Stimulated activated naive B cell treated with anti-CD40 and anti-IgM and Interleukin-4, amounts not matched to agents 10 μg/mL and 1 μg/mL and 100 μg/mL, for 72 hours (primary cell): ENCODE results near the gene CEBPG.

ENCODE experiments used
- ATAC-seq, 2 donors: fragments of 150-1000 bp; cut with Tn5 transposase; replicated peaks; 2 replicates each; pipeline ENCODE4 v1.10.0; 2021; ENCODE audit warnings: moderate library complexity in 1 of 2
- DNase-seq: peaks from one replicate; pipeline ENCODE4 v3.0.0; 2021
- H3K27ac Mint-ChIP-seq: one replicate; pipeline ENCODE4 v1.8.0; 2022; ENCODE audit warnings: mild to moderate bottlenecking, mixed read lengths
- H3K27me3 Mint-ChIP-seq, 2 donors: one replicate each; pipeline ENCODE4 v1.8.0; 2022; ENCODE audit warnings: mixed read lengths in 2 of 2
- H3K36me3 Mint-ChIP-seq, 2 donors: one replicate each; pipeline ENCODE4 v1.8.0; 2022; ENCODE audit warnings: mixed read lengths in 2 of 2, mild to moderate bottlenecking in 1 of 2
- H3K4me1 Mint-ChIP-seq, 2 donors: one replicate each; pipeline ENCODE4 v1.8.0; 2022; ENCODE audit warnings: mixed read lengths in 2 of 2, mild to moderate bottlenecking in 1 of 2
- H3K4me3 Mint-ChIP-seq, 2 donors: one replicate each; pipeline ENCODE4 v1.8.0; 2022; ENCODE audit warnings: mild to moderate bottlenecking in 2 of 2, mixed read lengths in 2 of 2, moderate library complexity in 1 of 2
- H3K9me3 Mint-ChIP-seq, 2 donors: one replicate each; pipeline ENCODE4 v1.8.0; 2022; ENCODE audit warnings: mixed read lengths in 2 of 2, mild to moderate bottlenecking in 1 of 2

Gene CEBPG

GRCh38 chr19:33373453-33374235 is at the start of gene CEBPG:
Gene CEBPG (plus strand): TSS chr19:33373709. CDS start chr19:33379240, 5,531 bp downstream.
- peak; percentile 89 to 93 for ATAC-seq
- H3K4me1 Mint-ChIP-seq, result peaks cover 24 to 43% of the 10 kb centered on the region in 2 donors
- H3K9me3 Mint-ChIP-seq, result no peaks in the 10 kb centered on the region
- peak; percentile 92 for DNase-seq
- peak within 1 kb of the TSS; percentile 88 for H3K27ac Mint-ChIP-seq
- peak within 1 kb of the TSS; percentile 83 to 91 for H3K4me3 Mint-ChIP-seq
- H3K27me3 Mint-ChIP-seq, result no peaks in the 10 kb centered on the region
- peaks cover 4 to 18% of the 10 kb centered on the region in 2 donors for H3K36me3 Mint-ChIP-seq

DNA sequence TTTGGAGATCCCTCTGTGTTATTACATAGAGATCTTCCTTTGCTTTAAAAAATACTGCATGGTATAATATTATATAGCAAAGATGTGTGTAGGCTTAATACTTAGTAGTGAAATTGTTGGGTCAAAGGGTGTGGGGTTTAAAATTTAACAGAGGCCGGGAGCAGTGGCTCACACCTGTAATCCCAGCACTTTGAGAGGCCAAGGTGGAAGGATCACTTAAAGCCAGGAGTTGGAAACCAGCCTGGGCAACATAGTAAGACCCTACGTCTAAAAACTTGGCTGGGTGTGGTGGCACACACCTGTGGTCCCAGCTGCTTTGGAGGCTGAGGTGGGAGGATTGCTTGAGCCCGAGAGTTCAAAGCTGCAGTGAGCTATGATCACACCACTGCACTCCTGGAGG is 48.9 kb upstream of the CEBPG start:
- Mint-ChIP-seq H3K4me3 (no peak overlapping the region), H3K27ac (no peak overlapping the region), H3K36me3 (peaks cover 2 to 5% of the 10 kb centered on the region in 2 donors), H3K4me1 (no peaks in the 10 kb centered on the region), H3K9me3 (peaks cover 6 to 20% of the 10 kb centered on the region in 2 donors), H3K27me3 (peaks cover 15 to 23% of the 10 kb centered on the region in 2 donors)
- DNase-seq (no peak), ATAC-seq (no peak)

DNA sequence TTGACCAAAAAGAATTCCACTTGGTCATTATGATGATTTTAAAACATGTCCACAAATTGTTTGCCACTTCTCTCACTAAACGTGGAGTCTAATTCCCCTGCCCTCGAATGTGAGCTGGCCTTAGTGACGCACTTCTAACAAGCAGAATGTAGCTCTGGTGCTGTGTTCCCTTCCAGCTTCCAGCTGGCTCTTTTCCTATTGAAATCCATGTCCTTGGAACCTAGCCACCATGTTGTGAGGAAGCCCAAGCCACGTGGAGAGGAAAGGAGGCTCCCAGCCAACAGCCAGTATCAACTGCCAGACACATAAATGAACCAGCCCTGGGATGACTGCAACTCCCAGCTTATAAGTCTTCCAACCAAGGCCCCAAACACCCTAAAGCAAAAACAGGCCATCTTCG is 47.6 kb upstream of the CEBPG start:
- Mint-ChIP-seq H3K4me1 (no peaks in the 10 kb centered on the region), H3K36me3 (peaks cover 0 to 2% of the 10 kb centered on the region in 2 donors), H3K9me3 (peaks cover 2 to 12% of the 10 kb centered on the region in 2 donors), H3K27me3 (peaks cover 10 to 19% of the 10 kb centered on the region in 2 donors), H3K27ac (no peak overlapping the region), H3K4me3 (no peak overlapping the region)
- DNase-seq (no peak), ATAC-seq (no peak)

DNA sequence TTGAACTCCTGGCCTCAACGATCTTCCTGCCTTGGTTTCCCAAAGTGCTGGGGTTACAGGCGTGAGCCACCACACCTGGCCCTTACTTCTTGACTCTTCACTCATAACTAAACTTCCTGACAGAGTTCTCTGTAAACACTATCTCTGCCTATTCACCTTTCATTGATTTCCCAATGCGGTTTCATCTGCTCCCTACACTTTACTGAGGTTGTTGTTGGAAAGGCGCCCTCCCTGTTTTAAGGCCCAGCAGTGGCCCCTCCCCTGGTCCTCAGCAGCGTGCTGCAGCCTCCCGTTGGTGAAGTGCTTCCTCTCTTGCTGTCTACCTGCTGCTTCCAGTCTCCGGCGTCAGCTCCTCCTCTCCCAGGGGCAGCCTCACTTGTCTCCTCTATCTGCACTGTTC is 44.4 kb upstream of the CEBPG start:
- no peak overlapping the region for H3K27ac Mint-ChIP-seq
- no peak for DNase-seq
- peaks cover 10 to 16% of the 10 kb centered on the region in 2 donors for H3K27me3 Mint-ChIP-seq
- peaks cover 6 to 12% of the 10 kb centered on the region in 2 donors for H3K4me1 Mint-ChIP-seq
- H3K9me3 Mint-ChIP-seq, result no peaks in the 10 kb centered on the region
- H3K36me3 Mint-ChIP-seq, result peaks cover 0 to 2% of the 10 kb centered on the region in 2 donors
- H3K4me3 Mint-ChIP-seq, result no peak overlapping the region
- no peak for ATAC-seq

- ATAC-seq, result no peak
- no peak overlapping the region for H3K27ac Mint-ChIP-seq
- no peak overlapping the region for H3K4me3 Mint-ChIP-seq
Observed at GRCh38 chr19:33329736-33330135, 43.8 kb upstream of the CEBPG start.

GRCh38 chr19:33332248-33332647 is 41.3 kb upstream of the CEBPG start:
- ATAC-seq (peak; percentile 80 to 84), DNase-seq (peak; percentile 13)
- no peaks in the 10 kb centered on the region for H3K9me3 Mint-ChIP-seq
- peaks cover 10 to 16% of the 10 kb centered on the region in 2 donors for H3K27me3 Mint-ChIP-seq
- peaks cover 6 to 12% of the 10 kb centered on the region in 2 donors for H3K4me1 Mint-ChIP-seq
- peaks cover 0 to 2% of the 10 kb centered on the region in 2 donors for H3K36me3 Mint-ChIP-seq
- no peak overlapping the region for H3K4me3 Mint-ChIP-seq
- no peak overlapping the region for H3K27ac Mint-ChIP-seq

More at GRCh38 chr19:33329736-33330135, 43.8 kb upstream of the CEBPG start:
- peaks cover 6 to 12% of the 10 kb centered on the region in 2 donors for H3K4me1 Mint-ChIP-seq
- peaks cover 10 to 16% of the 10 kb centered on the region in 2 donors for H3K27me3 Mint-ChIP-seq
- no peaks in the 10 kb centered on the region for H3K9me3 Mint-ChIP-seq
- DNase-seq, result no peak
- peaks cover 0 to 2% of the 10 kb centered on the region in 2 donors for H3K36me3 Mint-ChIP-seq

DNA sequence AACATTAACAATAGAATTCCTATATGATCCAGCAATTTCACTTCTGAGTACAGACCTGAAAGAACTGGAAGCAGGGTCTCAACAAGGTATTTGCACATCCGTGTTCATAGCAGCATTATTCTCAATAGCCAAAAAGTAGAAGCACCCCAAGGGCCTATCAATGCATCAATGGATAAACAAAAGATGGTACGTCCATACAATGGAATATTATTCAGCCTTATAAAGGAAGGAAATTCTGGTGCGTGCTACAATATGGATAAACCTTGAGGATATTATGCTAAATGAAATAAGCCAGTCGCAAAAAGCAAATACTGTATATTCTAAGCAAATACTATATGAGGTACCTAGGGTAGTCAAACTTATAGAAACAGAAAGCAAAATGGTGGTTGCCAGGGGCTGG is 40.4 kb upstream of the CEBPG start:
- Mint-ChIP-seq H3K4me3 (no peak overlapping the region), H3K36me3 (peaks cover 0 to 2% of the 10 kb centered on the region in 2 donors), H3K9me3 (no peaks in the 10 kb centered on the region), H3K27me3 (peaks cover 16 to 20% of the 10 kb centered on the region in 2 donors), H3K4me1 (peaks cover 6 to 12% of the 10 kb centered on the region in 2 donors), H3K27ac (no peak overlapping the region)
- no peak for DNase-seq
- ATAC-seq, result no peak

- peaks cover 6 to 12% of the 10 kb centered on the region in 2 donors for H3K4me1 Mint-ChIP-seq
- DNase-seq, result no peak
- H3K9me3 Mint-ChIP-seq, result no peaks in the 10 kb centered on the region
- H3K27me3 Mint-ChIP-seq, result peaks cover 11 to 17% of the 10 kb centered on the region in 2 donors
- no peak for ATAC-seq
- no peak overlapping the region for H3K4me3 Mint-ChIP-seq
- H3K36me3 Mint-ChIP-seq, result no peaks in the 10 kb centered on the region
- H3K27ac Mint-ChIP-seq, result no peak overlapping the region
Observed at GRCh38 chr19:33333642-33334041, 39.9 kb upstream of the CEBPG start.

DNA sequence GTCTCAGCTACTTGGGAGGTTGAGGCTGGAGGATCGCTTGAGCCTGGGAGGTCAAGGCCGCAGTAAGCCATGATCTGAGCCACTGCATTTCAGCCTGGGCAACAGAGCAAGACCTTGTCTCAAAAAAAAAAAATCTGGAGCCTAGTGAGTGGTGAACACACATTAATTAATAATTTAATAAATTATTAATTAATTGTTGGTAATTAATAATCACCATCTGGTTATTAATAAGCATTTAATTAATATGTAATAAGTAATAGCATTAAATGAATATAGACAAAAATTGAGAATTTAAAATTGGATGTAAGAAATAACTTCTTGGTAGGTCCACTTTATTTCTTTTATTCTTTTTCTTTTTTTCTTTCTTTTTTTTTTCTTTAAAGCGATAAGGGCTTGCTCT is 39.2 kb upstream of the CEBPG start:
- no peak overlapping the region for H3K27ac Mint-ChIP-seq
- H3K27me3 Mint-ChIP-seq, result peaks cover 7 to 12% of the 10 kb centered on the region in 2 donors
- no peak overlapping the region for H3K4me3 Mint-ChIP-seq
- DNase-seq (no peak), ATAC-seq (no peak)
- H3K9me3 Mint-ChIP-seq, result no peaks in the 10 kb centered on the region
- H3K4me1 Mint-ChIP-seq, result peaks cover 6 to 12% of the 10 kb centered on the region in 2 donors
- no peaks in the 10 kb centered on the region for H3K36me3 Mint-ChIP-seq

DNA sequence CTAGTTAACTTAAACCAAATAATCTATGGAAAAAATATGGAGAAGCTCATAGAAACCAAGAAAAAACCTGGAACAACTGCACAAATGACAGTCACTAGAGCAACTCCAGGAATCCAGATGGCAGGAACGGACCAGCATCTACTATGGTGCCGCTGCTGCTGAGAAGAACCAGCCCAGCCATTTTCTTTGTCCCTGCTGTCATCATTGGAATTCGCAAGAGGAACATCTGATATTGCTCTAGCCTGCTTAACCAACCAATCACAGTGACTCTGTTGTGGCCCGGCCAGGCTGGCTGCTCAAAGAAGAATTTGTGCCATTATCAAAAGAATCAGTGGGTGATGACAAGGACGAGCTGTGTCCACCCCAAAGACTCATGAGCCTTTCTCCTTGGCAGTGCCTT is 38.1 kb upstream of the CEBPG start:
- Mint-ChIP-seq H3K36me3 (no peaks in the 10 kb centered on the region), H3K9me3 (no peaks in the 10 kb centered on the region), H3K4me3 (no peak overlapping the region), H3K27me3 (peaks cover 6% of the 10 kb centered on the region in 2 donors), H3K4me1 (peaks cover 6 to 12% of the 10 kb centered on the region in 2 donors), H3K27ac (no peak overlapping the region)
- DNase-seq (no peak), ATAC-seq (no peak)

DNA sequence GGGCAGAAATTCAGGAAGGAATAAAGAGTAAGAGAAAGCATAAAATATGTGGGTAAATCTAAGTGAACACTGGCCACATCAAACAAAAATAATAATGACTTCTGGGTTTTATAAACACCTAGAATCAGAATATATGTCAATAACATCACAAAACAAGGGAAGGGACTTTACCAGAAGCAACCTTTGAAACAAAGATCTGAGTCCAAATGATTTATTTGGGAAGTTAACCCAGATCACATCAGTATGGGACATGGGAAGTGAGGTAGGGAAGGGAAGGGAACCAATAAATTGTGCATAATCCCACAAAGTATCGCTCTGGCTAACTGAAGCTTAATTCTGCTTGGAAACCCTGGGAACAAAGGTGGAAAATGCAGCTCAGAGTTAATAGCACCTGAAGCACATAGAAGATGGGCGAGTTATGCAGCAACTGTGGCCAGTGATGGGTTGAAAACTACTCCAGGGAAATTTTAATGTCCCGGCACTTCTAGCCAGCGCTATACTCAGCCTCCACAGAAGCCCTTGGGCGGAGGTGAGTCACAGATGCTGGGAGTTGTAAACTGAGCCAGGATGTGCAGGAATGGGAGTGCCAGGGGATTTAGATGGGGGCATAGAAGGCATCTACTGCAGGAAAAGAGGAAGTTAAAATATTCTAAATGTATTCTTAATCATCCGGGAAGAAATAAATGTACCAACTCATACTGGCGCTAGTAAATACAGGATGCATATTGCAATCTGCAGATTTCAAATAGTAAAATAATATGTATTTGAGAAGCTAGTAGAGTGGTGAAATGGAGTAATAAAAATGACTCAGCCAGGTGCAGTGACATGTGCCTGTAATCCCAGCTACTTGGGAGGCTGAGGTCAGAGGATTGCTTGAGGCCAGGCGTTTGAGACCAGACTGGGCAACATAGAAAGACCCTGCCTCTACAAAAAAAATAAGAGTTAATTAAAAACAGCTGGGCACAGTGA is 34.2 kb upstream of the CEBPG start:
- no peak overlapping the region for H3K27ac Mint-ChIP-seq
- H3K27me3 Mint-ChIP-seq, result peaks cover 16 to 25% of the 10 kb centered on the region in 2 donors
- H3K4me1 Mint-ChIP-seq, result no peaks in the 10 kb centered on the region
- no peak overlapping the region for H3K4me3 Mint-ChIP-seq
- DNase-seq (no peak), ATAC-seq (no peak)
- H3K9me3 Mint-ChIP-seq, result no peaks in the 10 kb centered on the region
- H3K36me3 Mint-ChIP-seq, result no peaks in the 10 kb centered on the region

DNA sequence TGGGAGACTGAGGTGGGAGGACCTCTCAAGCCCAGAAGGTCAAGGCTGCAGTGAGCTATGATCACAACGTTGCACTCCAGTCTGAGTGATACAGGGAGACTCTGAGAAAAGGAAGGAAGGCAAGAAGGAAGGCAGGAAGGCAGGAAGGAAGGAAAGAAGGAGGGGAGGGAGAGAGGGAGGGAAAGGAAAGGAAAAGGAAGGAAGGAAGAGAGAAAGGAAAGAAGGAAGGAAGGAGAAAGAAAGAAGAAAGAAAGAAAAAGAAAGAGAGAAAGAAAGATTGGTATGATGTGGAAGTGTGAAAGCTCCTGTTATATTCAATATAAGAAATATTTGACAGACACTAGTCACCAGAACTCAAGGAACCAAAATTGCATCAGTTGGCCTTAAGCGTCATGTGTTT is 32.5 kb upstream of the CEBPG start:
- no peaks in the 10 kb centered on the region for H3K4me1 Mint-ChIP-seq
- H3K4me3 Mint-ChIP-seq, result no peak overlapping the region
- H3K9me3 Mint-ChIP-seq, result no peaks in the 10 kb centered on the region
- H3K27me3 Mint-ChIP-seq, result peaks cover 33 to 39% of the 10 kb centered on the region in 2 donors
- H3K36me3 Mint-ChIP-seq, result no peaks in the 10 kb centered on the region
- no peak overlapping the region for H3K27ac Mint-ChIP-seq
- no peak for ATAC-seq
- no peak for DNase-seq

GRCh38 chr19:33343301-33343700 is 30.2 kb upstream of the CEBPG start:
- H3K4me3 Mint-ChIP-seq, result no peak overlapping the region
- no peaks in the 10 kb centered on the region for H3K9me3 Mint-ChIP-seq
- ATAC-seq, result no peak
- no peak overlapping the region for H3K27ac Mint-ChIP-seq
- no peaks in the 10 kb centered on the region for H3K36me3 Mint-ChIP-seq
- H3K27me3 Mint-ChIP-seq, result peaks cover 45 to 46% of the 10 kb centered on the region in 2 donors
- no peak for DNase-seq
- H3K4me1 Mint-ChIP-seq, result no peaks in the 10 kb centered on the region

DNA sequence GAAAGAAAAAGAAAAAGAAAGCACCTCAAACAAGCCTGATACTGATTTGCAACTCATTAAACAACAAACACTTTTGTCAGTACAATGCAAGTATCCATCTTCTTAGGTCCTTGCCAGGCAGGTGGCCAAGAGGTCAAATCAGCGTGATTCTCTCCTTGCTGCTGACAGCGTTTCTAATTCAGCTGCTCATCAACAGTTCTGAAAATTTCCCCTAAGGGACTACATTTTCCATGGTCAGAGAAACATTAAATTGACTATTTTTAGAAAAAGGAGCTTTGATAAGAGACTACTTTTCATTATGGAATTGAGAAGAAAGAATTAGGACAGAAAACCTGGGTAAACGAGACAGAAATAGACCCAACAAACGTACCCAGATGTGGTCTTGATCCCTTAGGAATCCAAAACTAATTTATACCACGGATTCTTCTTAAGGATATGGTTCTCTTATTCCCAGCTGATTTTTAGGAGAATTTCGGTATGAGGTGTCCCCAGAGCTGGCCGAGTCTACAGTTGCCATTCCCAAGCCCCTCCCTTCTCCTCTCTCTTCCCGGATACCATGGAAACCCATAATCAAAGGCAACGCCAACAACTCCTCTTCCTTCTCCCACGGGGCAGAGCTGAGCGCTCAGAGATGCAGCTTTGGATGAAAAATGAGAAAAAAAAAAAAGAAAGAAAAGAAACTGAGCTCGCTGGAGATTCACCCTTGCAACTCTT is 29.5 kb upstream of the CEBPG start:
- no peaks in the 10 kb centered on the region for H3K9me3 Mint-ChIP-seq
- no peak for DNase-seq
- no peak overlapping the region for H3K4me3 Mint-ChIP-seq
- ATAC-seq, result no peak
- H3K4me1 Mint-ChIP-seq, result no peaks in the 10 kb centered on the region
- H3K36me3 Mint-ChIP-seq, result no peaks in the 10 kb centered on the region
- no peak overlapping the region for H3K27ac Mint-ChIP-seq
- H3K27me3 Mint-ChIP-seq, result peaks cover 50 to 52% of the 10 kb centered on the region in 2 donors
